Activated T-cell treated with anti-CD3 and anti-CD28 coated beads for 24 hours (primary cell): ENCODE measurements around the gene DNASE1L3.

Experiments
- DNase-seq: peaks from one replicate; pipeline ENCODE4 v3.0.0-alpha.2; 2020; ENCODE audit warnings: low read depth

The DNASE1L3 gene

GRCh38 chr3:58157700-58158099 lies 53.1 kb downstream of the DNASE1L3 start:
- no peak for DNase-seq

- no peak for DNase-seq
Measured at GRCh38 chr3:58155838-58156237, 54.9 kb downstream of the DNASE1L3 start.

GRCh38 chr3:58154626-58155449 lies 55.9 kb downstream of the DNASE1L3 start:
- no peak for DNase-seq

GRCh38 chr3:58153371-58153770 lies 57.4 kb downstream of the DNASE1L3 start:
- no peak for DNase-seq

GRCh38 chr3:58152225-58153015 lies 58.4 kb downstream of the DNASE1L3 start:
- no peak for DNase-seq

- no peak for DNase-seq
Measured at GRCh38 chr3:58151637-58152036, 59.1 kb downstream of the DNASE1L3 start.

- DNase-seq: no peak
Measured at GRCh38 chr3:58150810-58151199, 60.0 kb downstream of the DNASE1L3 start.

GRCh38 chr3:58150130-58150809 lies 60.5 kb downstream of the DNASE1L3 start:
- DNase-seq: no peak

GRCh38 chr3:58148049-58148448 lies 62.7 kb downstream of the DNASE1L3 start:
- no peak for DNase-seq

GRCh38 chr3:58144478-58145325 lies 66.1 kb downstream of the DNASE1L3 start:
- DNase-seq: no peak

- no peak for DNase-seq
Measured at GRCh38 chr3:58143417-58144055, 67.2 kb downstream of the DNASE1L3 start.
